H1 (cell line): ENCODE data around the gene TGFBR2. TPM values are rescaled to one million over a fixed set of nuclear protein-coding genes. Genes with fewer than 3 reads are reported as not detected.

Experiments
- CBX8 ChIP-seq: fragments of 300-800, 300-1000 bp; sonication (generic); IDR thresholded peaks from 2 replicates; pipeline ENCODE4 v1.7.1; 2016; ENCODE audit warnings: low read depth, low read length, borderline replicate concordance
- polyA plus RNA-seq, 7 experiments: library from polyadenylated mRNA; depleted of rRNA in 3 of 7; stranded (reverse) in 5 of 7; unstranded in 2 of 7; fragments of >200 nt in 5 of 7; fragments of 200-250 nt in 2 of 7; gene quantifications; 1 replicate in 5 of 7; 2 replicates in 1 of 7; 4 replicates in 1 of 7; pipeline versions ENCODE4 v1.2.1 to v1.2.3, GENCODE V29; 2011 to 2013; ENCODE audit warnings: missing spikeins in 2 of 7, mixed read lengths in 2 of 7
- total RNA-seq: library from RNA; stranded (reverse); fragmentation: NEBNext Ultra II Directional; extraction: Animal tissue kit (Norgen Biotek cat#: 25700); gene quantifications from 2 replicates; pipeline ENCODE4 v1.2.1, GENCODE V29; 2021

Gene TGFBR2
- total and polyA plus RNA-seq, 2 of the 8 experiments (the other 6 are each of a cell fraction or from before 2014, with no cell fraction given): 4.2 to 7.4 TPM

DNA sequence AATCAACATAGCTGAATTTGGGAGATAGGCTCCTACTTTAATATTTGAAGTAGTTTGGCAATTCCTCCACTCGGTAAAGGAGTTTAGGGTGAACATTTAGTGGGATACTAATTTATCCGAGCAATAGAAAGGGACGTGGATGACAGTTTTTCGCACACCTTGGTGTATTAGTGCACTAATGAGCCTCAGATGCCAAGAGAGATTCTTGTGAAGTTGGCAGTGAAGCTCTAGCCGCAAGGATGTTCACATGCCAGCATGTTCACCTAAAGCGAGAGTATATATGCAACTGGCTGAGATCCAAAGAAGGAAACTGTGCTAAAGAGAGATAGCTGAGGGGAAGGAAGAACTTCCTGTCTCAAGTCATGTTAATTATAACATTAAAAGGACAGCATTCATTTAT, 58.5 kb downstream of the TGFBR2 start (continued):
- no peak for TF ChIP-seq CBX8
